Stimulated activated naive CD8-positive, alpha-beta T cell treated with anti-CD3 and anti-CD28 coated beads, Interleukin-15, amount 100 ng/mL, for 72 hours (primary cell): ENCODE data around the gene CLEC16A.

ENCODE experiments used
- ATAC-seq: fragments of 150-1000 bp; cut with Tn5 transposase; 2 replicates; pipeline ENCODE4 v1.10.0; 2021; ENCODE audit warnings: mild to moderate bottlenecking, moderate library complexity
- DNase-seq, 2 donors: peaks; one replicate each; pipeline ENCODE4 v3.0.0; 2021 to 2022
- H3K27ac Mint-ChIP-seq, 2 donors: one replicate each; pipeline ENCODE4 v1.8.0; 2022; ENCODE audit warnings: mild to moderate bottlenecking in 2 of 2, mixed read lengths in 2 of 2, moderate library complexity in 2 of 2
- H3K27me3 Mint-ChIP-seq: one replicate; pipeline ENCODE4 v1.8.0; 2022; ENCODE audit warnings: mixed read lengths
- H3K4me1 Mint-ChIP-seq: one replicate; pipeline ENCODE4 v1.8.0; 2022; ENCODE audit warnings: mild to moderate bottlenecking, mixed read lengths
- H3K4me3 Mint-ChIP-seq, 2 donors: one replicate each; pipeline ENCODE4 v1.8.0; 2022; ENCODE audit warnings: mild to moderate bottlenecking in 2 of 2, mixed read lengths in 2 of 2, moderate library complexity in 1 of 2
- H3K9me3 Mint-ChIP-seq, 2 donors: one replicate each; pipeline ENCODE4 v1.8.0; 2022; ENCODE audit warnings: mixed read lengths in 2 of 2

CLEC16A gene

DNA sequence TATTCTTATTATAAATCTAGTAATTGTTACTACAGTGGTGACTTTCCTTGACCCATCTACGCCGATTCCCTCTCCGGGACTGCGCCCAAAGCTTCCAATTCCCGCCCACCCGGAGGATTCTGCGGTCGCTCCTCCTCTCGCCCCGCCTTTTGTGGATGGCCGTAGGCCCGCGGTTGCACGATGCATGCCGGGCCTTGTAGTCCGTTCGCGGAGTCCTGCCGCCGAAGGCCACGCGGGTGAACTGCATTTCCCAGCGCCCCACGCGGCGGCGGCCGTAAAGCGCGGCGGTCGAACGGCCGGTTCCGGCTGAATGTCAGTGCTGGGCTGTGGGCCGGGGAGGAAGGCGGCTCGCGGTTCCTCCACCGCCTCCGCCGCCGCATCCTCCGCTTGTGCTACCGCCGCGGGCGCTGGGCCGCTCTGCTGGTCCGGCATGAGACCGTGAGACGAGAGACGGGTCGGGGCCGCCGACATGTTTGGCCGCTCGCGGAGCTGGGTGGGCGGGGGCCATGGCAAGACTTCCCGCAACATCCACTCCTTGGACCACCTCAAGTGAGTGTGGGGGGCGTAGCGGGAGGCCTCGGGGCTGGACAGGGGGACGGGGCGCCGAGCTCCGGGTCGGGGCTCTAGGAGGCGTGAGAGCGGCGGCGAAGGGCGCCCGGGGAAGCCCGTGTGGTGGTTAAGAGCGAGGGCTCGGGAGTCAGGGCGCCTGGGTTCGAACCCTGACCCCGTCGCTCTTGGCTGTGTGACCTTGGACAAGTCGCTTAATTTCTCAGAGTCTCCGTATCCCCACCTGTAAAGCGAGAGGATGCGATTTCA lies at the start of gene CLEC16A:
CLEC16A (plus strand) TSS at position 316 of the 816 bp plus-strand sequence; CDS start at position 470, 154 bp downstream.
- peak within 1 kb of the TSS; percentile 89 to 90 for H3K4me3 Mint-ChIP-seq
- H3K27ac Mint-ChIP-seq: peak within 1 kb of the TSS; percentile 81 to 97
- peak; percentile 95 to 96 for DNase-seq
- ATAC-seq: peak; percentile 82
- no peaks in the 10 kb centered on the region for H3K27me3 Mint-ChIP-seq
- H3K9me3 Mint-ChIP-seq: no peaks in the 10 kb centered on the region
- peaks cover 75% of the 10 kb centered on the region for H3K4me1 Mint-ChIP-seq

DNA sequence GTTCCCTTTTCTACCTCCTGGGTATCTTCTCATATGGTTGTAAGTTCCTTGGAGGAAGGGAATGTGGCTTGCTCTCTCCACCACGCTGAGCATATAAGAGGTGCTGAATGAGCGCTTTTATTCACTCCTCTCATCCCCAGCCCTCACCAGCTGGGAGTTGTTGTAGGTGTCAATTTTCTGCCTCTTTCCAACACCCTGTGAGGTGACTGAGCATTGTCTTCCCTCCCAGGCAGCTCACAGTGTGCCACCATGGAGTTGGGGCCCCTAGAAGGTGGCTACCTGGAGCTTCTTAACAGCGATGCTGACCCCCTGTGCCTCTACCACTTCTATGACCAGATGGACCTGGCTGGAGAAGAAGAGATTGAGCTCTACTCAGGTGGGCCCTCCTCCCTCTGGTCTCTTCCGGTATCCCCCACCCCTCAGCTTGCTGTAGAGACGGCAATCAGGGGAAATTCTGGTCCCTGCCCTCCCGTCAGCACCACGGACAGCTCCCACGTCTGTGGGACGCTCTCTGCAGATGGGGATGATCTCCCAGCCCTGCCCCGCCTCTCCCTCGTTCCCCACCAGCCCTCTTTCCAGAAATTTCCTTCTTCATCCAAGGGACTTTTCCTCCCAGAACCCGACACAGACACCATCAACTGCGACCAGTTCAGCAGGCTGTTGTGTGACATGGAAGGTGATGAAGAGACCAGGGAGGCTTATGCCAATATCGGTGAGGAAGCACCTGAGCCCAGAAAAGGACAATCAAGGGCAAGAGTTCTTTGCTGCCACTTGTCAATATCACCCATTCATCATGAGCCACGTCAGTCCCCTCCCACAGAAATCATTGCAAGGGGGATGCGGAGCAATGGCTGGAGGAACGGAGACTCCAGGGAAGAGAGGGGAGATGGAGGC lies 49.1 kb upstream of the CLEC16A start:
- Mint-ChIP-seq H3K4me1 (no peaks in the 10 kb centered on the region), H3K4me3 (no peak overlapping the region), H3K9me3 (no peaks in the 10 kb centered on the region), H3K27ac (no peak overlapping the region), H3K27me3 (peaks cover 28% of the 10 kb centered on the region)
- DNase-seq: peak in 1 of 2 donors; percentile 24
- ATAC-seq: no peak

GRCh38 chr16:10896165-10896564 lies 48.2 kb upstream of the CLEC16A start:
- Mint-ChIP-seq H3K9me3 (no peaks in the 10 kb centered on the region), H3K27me3 (peaks cover 28% of the 10 kb centered on the region), H3K4me3 (no peak overlapping the region), H3K4me1 (no peaks in the 10 kb centered on the region), H3K27ac (no peak overlapping the region)
- ATAC-seq (no peak), DNase-seq (no peak)

- H3K4me1 Mint-ChIP-seq: no peaks in the 10 kb centered on the region
- no peak for ATAC-seq
Observed at GRCh38 chr16:10896723-10897122, 47.6 kb upstream of the CLEC16A start.

DNA sequence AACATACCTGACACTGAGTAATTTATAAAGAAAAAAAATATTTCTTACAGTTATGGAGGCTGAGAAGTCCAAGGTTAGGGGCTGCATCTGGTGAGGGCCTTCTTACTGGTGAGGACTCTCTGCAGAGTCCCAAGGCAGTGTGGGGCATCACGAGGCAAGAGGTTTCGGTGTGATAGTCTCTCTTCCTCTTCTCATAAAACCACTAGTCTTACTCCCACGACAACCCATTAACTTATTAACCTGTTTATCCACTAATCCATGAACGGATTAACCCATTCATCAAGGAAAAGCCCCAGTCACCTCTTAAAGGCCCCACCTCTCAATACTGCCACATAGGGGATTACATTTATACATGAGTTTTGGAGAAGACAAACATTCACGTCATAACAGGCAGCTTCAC lies 47.2 kb upstream of the CLEC16A start:
- no peak for ATAC-seq
- Mint-ChIP-seq H3K27me3 (peaks cover 20% of the 10 kb centered on the region), H3K9me3 (no peaks in the 10 kb centered on the region), H3K4me1 (no peaks in the 10 kb centered on the region), H3K4me3 (no peak overlapping the region), H3K27ac (no peak overlapping the region)
- DNase-seq: no peak

More at GRCh38 chr16:10896723-10897122, 47.6 kb upstream of the CLEC16A start:
- no peak for DNase-seq
- no peaks in the 10 kb centered on the region for H3K9me3 Mint-ChIP-seq
- no peak overlapping the region for H3K4me3 Mint-ChIP-seq
- peaks cover 24% of the 10 kb centered on the region for H3K27me3 Mint-ChIP-seq
- no peak overlapping the region for H3K27ac Mint-ChIP-seq

DNA sequence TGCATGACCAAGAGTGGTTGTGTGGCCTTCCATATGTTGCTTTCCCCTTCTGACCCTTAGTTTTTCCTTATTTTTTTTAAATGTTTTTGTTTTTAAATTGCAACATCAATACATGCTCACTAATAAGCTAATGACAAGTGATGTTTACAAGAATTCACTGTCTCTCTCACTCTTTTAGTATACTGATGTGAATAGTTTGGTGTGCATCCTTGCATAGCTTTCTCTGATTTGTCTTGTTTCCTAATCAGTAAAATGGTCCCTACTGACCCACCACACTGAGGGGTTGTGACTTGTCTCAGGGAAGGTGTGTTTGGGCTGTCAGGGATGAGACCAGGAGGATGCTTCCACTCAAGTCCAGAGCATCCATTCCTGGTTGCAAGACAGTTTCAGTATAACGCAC lies 41.4 kb upstream of the CLEC16A start:
- no peaks in the 10 kb centered on the region for H3K27me3 Mint-ChIP-seq
- H3K4me1 Mint-ChIP-seq: no peaks in the 10 kb centered on the region
- peak overlapping the region in 1 of 2 donors; percentile 12 for H3K27ac Mint-ChIP-seq
- DNase-seq (no peak), ATAC-seq (no peak)
- H3K9me3 Mint-ChIP-seq: peaks cover 10 to 18% of the 10 kb centered on the region in 2 donors
- no peak overlapping the region for H3K4me3 Mint-ChIP-seq

DNA sequence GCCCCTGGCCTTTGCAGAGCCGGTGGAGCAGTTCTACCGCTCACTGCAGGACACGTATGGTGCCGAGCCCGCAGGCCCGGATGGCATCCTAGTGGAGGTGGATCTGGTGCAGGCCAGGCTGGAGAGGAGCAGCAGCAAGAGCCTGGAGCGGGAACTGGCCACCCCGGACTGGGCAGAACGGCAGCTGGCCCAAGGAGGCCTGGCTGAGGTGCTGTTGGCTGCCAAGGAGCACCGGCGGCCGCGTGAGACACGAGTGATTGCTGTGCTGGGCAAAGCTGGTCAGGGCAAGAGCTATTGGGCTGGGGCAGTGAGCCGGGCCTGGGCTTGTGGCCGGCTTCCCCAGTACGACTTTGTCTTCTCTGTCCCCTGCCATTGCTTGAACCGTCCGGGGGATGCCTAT lies 37.9 kb upstream of the CLEC16A start:
- ATAC-seq: no peak
- Mint-ChIP-seq H3K4me1 (no peaks in the 10 kb centered on the region), H3K9me3 (peaks cover 10 to 18% of the 10 kb centered on the region in 2 donors), H3K4me3 (no peak overlapping the region), H3K27me3 (peaks cover 1% of the 10 kb centered on the region), H3K27ac (no peak overlapping the region)
- DNase-seq: no peak

DNA sequence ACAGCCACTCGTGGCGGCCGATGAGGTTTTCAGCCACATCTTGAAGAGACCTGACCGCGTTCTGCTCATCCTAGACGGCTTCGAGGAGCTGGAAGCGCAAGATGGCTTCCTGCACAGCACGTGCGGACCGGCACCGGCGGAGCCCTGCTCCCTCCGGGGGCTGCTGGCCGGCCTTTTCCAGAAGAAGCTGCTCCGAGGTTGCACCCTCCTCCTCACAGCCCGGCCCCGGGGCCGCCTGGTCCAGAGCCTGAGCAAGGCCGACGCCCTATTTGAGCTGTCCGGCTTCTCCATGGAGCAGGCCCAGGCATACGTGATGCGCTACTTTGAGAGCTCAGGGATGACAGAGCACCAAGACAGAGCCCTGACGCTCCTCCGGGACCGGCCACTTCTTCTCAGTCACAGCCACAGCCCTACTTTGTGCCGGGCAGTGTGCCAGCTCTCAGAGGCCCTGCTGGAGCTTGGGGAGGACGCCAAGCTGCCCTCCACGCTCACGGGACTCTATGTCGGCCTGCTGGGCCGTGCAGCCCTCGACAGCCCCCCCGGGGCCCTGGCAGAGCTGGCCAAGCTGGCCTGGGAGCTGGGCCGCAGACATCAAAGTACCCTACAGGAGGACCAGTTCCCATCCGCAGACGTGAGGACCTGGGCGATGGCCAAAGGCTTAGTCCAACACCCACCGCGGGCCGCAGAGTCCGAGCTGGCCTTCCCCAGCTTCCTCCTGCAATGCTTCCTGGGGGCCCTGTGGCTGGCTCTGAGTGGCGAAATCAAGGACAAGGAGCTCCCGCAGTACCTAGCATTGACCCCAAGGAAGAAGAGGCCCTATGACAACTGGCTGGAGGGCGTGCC lies 37.2 kb upstream of the CLEC16A start:
- no peak overlapping the region for H3K27ac Mint-ChIP-seq
- peaks cover 5% of the 10 kb centered on the region for H3K27me3 Mint-ChIP-seq
- no peaks in the 10 kb centered on the region for H3K4me1 Mint-ChIP-seq

DNA sequence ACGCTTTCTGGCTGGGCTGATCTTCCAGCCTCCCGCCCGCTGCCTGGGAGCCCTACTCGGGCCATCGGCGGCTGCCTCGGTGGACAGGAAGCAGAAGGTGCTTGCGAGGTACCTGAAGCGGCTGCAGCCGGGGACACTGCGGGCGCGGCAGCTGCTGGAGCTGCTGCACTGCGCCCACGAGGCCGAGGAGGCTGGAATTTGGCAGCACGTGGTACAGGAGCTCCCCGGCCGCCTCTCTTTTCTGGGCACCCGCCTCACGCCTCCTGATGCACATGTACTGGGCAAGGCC lies 36.7 kb upstream of the CLEC16A start:
- Mint-ChIP-seq H3K27me3 (peaks cover 5% of the 10 kb centered on the region), H3K4me3 (no peak overlapping the region), H3K4me1 (no peaks in the 10 kb centered on the region), H3K27ac (no peak overlapping the region), H3K9me3 (peaks cover 8 to 12% of the 10 kb centered on the region in 2 donors)
- DNase-seq (no peak), ATAC-seq (no peak)

More for the DNA sequence above, 37.2 kb upstream of the CLEC16A start:
- no peak for ATAC-seq
- H3K4me3 Mint-ChIP-seq: no peak overlapping the region
- DNase-seq: no peak
- peaks cover 10 to 18% of the 10 kb centered on the region in 2 donors for H3K9me3 Mint-ChIP-seq

- H3K4me1 Mint-ChIP-seq: peaks cover 9% of the 10 kb centered on the region
- no peak overlapping the region for H3K27ac Mint-ChIP-seq
- H3K4me3 Mint-ChIP-seq: no peak overlapping the region
- no peak for ATAC-seq
- no peaks in the 10 kb centered on the region for H3K9me3 Mint-ChIP-seq
- peaks cover 5% of the 10 kb centered on the region for H3K27me3 Mint-ChIP-seq
- DNase-seq: no peak
Observed at GRCh38 chr16:10911267-10911666, 33.1 kb upstream of the CLEC16A start.

- peaks cover 17% of the 10 kb centered on the region for H3K4me1 Mint-ChIP-seq
Observed at GRCh38 chr16:10916534-10916933, 27.8 kb upstream of the CLEC16A start.

GRCh38 chr16:10918294-10919002 lies 25.9 kb upstream of the CLEC16A start:
- H3K27ac Mint-ChIP-seq: no peak overlapping the region
- no peak overlapping the region for H3K4me3 Mint-ChIP-seq
- peaks cover 17% of the 10 kb centered on the region for H3K4me1 Mint-ChIP-seq
- ATAC-seq (peak; percentile 76), DNase-seq (peak; percentile 80 to 81)
- no peaks in the 10 kb centered on the region for H3K9me3 Mint-ChIP-seq
- no peaks in the 10 kb centered on the region for H3K27me3 Mint-ChIP-seq

More at GRCh38 chr16:10916534-10916933, 27.8 kb upstream of the CLEC16A start:
- ATAC-seq (no peak), DNase-seq (no peak)
- Mint-ChIP-seq H3K4me3 (no peak overlapping the region), H3K9me3 (no peaks in the 10 kb centered on the region), H3K27me3 (peaks cover 3% of the 10 kb centered on the region), H3K27ac (peak overlapping the region in 1 of 2 donors; percentile 75)

DNA sequence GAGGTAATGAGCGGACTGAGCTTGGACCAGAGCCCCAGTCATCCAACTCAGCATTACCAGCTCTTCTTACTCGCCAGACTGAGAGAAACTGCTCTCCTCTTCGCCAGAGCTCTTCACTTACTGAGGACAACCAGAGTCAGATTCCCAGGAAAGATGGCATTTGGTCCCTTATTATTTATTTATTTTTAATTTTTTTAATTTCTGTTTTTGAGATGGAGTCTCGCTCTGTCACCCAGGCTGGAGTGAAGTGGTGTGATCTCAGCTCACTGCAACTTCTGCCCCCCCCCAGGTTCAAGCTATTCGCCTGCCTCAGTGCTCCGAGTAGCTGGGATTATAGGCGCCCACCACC lies 25.4 kb upstream of the CLEC16A start:
- Mint-ChIP-seq H3K27me3 (no peaks in the 10 kb centered on the region), H3K27ac (no peak overlapping the region), H3K4me1 (peaks cover 17% of the 10 kb centered on the region), H3K4me3 (no peak overlapping the region), H3K9me3 (no peaks in the 10 kb centered on the region)
- DNase-seq: no peak
- no peak for ATAC-seq

DNA sequence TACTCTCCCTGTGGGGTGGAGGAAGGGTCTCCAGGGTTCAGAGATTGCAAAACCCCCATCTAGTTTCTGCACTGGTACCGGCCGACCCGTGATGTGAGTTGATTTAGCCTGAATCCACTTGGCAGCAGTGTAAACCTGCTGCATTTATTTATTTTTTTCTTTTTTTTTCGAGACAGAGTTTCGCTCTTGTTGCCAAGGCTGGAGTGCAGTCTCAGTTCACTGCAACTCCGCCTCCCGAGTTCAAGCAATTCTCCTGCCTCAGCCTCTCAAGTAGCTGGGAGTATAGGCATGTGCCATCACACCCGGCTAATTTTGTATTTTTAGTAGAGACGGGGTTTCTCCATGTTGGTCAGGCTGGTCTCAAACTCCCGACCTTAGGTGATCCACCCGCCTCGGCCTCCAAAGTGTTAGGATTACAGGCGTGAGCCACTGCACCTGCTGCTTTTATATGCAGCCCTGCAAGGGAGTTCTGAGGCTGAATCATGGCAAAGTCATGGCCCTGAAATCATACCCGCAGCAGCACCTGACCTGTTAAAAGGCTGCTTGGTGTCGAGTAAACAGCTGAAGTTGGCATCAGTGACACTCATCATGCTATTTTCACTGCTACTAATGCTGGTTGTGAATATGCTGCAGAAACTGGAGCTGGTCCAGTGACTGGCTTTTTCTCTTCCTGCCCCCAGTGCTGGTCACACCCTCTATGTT lies 23.5 kb upstream of the CLEC16A start:
- ATAC-seq: no peak
- Mint-ChIP-seq H3K27me3 (no peaks in the 10 kb centered on the region), H3K9me3 (no peaks in the 10 kb centered on the region), H3K4me3 (no peak overlapping the region), H3K4me1 (peaks cover 10% of the 10 kb centered on the region), H3K27ac (no peak overlapping the region)
- no peak for DNase-seq
